Fibroblast of villous mesenchyme (primary cell): ENCODE measurements around the gene ABCB10. TPM values are rescaled to one million over a fixed set of nuclear protein-coding genes. Genes with fewer than 3 reads are reported as not detected.
A peak's percentile ranks its signal among the peaks of the same experiment; 100 is the strongest.

ENCODE experiments used
- DNase-seq: peaks from one replicate; pipeline ENCODE4 v3.0.0-alpha.2; 2010; ENCODE audit warnings: low read depth
- H3K4me3 ChIP-seq: 2 replicates; pipeline ENCODE4 v1.5.1; 2011; ENCODE audit warnings: low read depth, mild to moderate bottlenecking, low read length
- total RNA-seq: library from RNA; depleted of rRNA; stranded (reverse); fragments of >200 nt; gene quantifications from 2 replicates; pipeline ENCODE4 v1.2.3, GENCODE V29; 2012
- TF ChIP-seq, protein P1 (sequence below): IDR thresholded peaks from 2 replicates; pipeline ENCODE4 v1.5.1; 2012; ENCODE audit warnings: low read depth, mild to moderate bottlenecking, low read length; ENCODE audit not compliant: insufficient read depth

ABCB10 gene
- total RNA-seq, 1 donor, result 18.1 TPM

DNA sequence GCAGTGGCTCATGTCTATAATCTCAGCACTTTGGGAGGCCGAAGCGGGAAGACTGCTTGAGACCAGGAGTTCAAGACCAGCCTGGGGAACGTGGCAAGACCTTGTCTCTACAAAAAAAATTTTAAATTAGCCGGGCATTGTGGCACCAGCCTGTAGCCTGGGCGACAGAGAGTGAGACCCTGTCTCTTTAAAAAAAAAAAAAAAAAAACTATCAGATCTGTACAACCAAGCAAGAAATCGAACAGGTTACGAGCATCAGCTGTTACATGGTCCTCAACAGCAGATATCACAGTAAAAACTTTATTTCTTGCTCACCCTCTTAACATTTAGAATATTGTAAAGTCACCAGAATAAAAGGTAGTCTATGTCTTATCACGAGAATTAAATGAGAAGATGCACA lies 51.9 kb downstream of the ABCB10 start:
- no peak overlapping the region for H3K4me3 ChIP-seq
- TF ChIP-seq, protein P1, sequence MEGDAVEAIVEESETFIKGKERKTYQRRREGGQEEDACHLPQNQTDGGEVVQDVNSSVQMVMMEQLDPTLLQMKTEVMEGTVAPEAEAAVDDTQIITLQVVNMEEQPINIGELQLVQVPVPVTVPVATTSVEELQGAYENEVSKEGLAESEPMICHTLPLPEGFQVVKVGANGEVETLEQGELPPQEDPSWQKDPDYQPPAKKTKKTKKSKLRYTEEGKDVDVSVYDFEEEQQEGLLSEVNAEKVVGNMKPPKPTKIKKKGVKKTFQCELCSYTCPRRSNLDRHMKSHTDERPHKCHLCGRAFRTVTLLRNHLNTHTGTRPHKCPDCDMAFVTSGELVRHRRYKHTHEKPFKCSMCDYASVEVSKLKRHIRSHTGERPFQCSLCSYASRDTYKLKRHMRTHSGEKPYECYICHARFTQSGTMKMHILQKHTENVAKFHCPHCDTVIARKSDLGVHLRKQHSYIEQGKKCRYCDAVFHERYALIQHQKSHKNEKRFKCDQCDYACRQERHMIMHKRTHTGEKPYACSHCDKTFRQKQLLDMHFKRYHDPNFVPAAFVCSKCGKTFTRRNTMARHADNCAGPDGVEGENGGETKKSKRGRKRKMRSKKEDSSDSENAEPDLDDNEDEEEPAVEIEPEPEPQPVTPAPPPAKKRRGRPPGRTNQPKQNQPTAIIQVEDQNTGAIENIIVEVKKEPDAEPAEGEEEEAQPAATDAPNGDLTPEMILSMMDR, result no peak
- no peak for DNase-seq

GRCh38 chr1:229495782-229496181 lies 62.7 kb downstream of the ABCB10 start:
- DNase-seq, result peak; percentile 11
- TF ChIP-seq, protein P1, result no peak
- H3K4me3 ChIP-seq, result no peak overlapping the region

DNA sequence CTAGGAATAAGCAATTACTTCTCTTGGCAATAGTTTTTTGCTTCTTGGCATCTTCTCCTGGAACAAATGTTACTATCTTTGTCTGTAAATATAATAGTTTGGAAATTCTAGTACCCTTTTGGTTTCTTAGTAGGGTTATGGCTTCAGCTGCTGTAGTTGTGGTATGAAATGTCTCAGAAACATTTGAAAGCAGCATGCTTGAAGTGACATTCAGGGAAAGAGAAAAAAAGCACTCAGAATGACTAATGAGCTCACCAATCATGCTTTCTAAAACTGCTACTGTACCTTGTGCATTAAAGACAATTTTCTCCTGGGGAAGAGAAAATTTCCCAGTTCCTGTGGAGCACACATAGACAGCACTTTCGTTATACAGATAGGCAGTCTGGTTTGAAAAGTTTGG lies 71.3 kb downstream of the ABCB10 start:
- H3K4me3 ChIP-seq, result no peak overlapping the region
- TF ChIP-seq, protein P1, result no peak
- DNase-seq, result no peak

- no peak for DNase-seq
- TF ChIP-seq, protein P1, result no peak
- no peak overlapping the region for H3K4me3 ChIP-seq
Measured at GRCh38 chr1:229485318-229485717, 73.2 kb downstream of the ABCB10 start.

DNA sequence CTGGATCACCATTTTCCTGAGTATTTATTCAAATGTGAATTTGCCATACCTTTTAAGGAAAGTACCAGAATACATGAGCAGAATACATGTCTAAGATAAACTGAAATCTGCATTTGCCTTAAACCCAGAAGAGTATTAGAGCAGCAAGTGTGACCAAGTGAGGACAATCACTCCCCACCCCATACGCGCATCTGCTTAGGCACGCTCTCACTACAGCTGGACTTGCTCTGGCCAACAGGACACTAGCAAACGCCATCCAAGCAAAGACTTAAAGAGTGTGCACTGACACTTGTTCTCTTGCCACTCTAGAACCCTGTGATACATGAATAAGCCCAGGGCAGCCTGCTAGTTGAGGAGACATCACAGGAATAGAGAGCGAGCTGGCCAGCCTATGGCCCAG lies 76.0 kb downstream of the ABCB10 start:
- no peak overlapping the region for H3K4me3 ChIP-seq
- TF ChIP-seq, protein P1, result no peak
- no peak for DNase-seq

GRCh38 chr1:229480495-229480894 lies 78.0 kb downstream of the ABCB10 start:
- H3K4me3 ChIP-seq, result no peak overlapping the region
- TF ChIP-seq, protein P1, result no peak
- no peak for DNase-seq

DNA sequence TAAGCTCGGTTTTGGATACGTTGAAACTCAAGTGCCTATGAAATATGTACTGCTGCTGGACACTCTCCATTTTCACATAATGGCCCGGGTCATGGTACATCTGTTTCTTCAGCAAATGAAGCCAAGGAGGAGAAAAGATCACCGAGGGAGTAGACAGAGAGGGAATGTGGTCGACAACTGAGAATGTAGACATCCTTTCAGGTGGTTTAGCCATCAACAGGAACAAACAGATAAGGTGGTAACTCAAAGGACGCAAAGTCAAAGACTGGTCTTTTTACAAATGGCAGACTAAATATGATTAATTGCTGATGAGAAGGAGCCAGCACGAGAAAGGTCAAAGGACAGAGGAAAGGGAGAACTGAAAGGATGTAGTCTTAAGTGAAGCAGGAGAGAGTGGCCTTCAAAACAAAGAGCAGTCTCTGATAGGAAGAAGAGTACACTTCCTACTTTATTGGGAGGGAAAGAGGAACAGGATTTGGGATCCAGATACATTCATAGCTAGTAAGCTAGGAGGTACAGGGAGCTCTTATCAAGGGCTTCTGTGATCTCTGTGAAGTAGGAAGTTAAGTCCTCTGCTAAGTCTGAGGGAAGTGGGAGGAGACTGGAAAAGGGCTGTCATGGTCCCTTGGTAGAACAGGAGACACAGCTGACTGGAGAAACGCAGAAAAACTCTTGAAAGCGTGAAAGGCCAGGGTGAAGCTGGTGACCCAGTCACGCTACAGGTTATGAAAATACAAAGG lies 78.7 kb downstream of the ABCB10 start:
- H3K4me3 ChIP-seq, result no peak overlapping the region
- no peak for DNase-seq
- TF ChIP-seq, protein P1, result no peak
